Gastrocnemius medialis (tissue), 4 donors: ENCODE measurements around the gene MAPK8. TPM values are rescaled to one million over a fixed set of nuclear protein-coding genes. Genes with fewer than 3 reads are reported as not detected.

Experiments
- ATAC-seq, 2 donors: fragments of 150-250 bp; one replicate each; pipeline ENCODE4 v1.9.1; 2016
- DNase-seq, 2 donors: peaks; one replicate each; pipeline ENCODE4 v3.0.0-alpha.2; 2019
- H3K27ac ChIP-seq, 4 donors: fragments of 200-600 bp; sonication (generic); 1 replicate in 1 of 4; 2 replicates in 3 of 4; pipeline ENCODE4 v1.5.1; 2016 to 2018; ENCODE audit warnings: mild to moderate bottlenecking in 2 of 4, moderate library complexity in 1 of 4
- H3K27me3 ChIP-seq, 3 donors: fragments of 200-600 bp; sonication (generic) in 2 of 3; 1 replicate in 1 of 3; 2 replicates in 2 of 3; pipeline versions ENCODE4 v1.5.1 to v1.6.0; 2016 to 2019; ENCODE audit warnings: mild to moderate bottlenecking in 1 of 3, moderate library complexity in 1 of 3
- H3K36me3 ChIP-seq, 2 donors: fragments of 200-600 bp; sonication (generic) in 1 of 2; one replicate each; pipeline ENCODE4 v1.5.1; 2017 to 2018
- H3K4me1 ChIP-seq, 2 donors: fragments of 200-600 bp; sonication (generic) in 1 of 2; one replicate each; pipeline ENCODE4 v1.5.1; 2016 to 2017; ENCODE audit warnings: mild to moderate bottlenecking in 2 of 2
- H3K4me3 ChIP-seq, 4 donors: fragments of 200-600 bp; sonication (generic) in 3 of 4; 1 replicate in 1 of 4; 2 replicates in 3 of 4; pipeline ENCODE4 v1.5.1; 2016 to 2019; ENCODE audit warnings: mild to moderate bottlenecking in 2 of 4
- H3K9me3 ChIP-seq, 3 donors: fragments of 200-600 bp; sonication (generic) in 2 of 3; 1 replicate in 1 of 3; 2 replicates in 2 of 3; pipeline ENCODE4 v1.5.1; 2016 to 2019
- POLR2A ChIP-seq, 2 donors: fragments of 450-650 bp; IDR thresholded peaks; one replicate each; pipeline ENCODE4 v1.6.1; 2017; ENCODE audit warnings: antibody characterized with exemption in 2 of 2, mild to moderate bottlenecking in 2 of 2, moderate library complexity in 2 of 2
- in situ Hi-C, 4 donors: fragments of 200-750 bp; cut with MboI; loops; one replicate each; pipeline versions ENCODE4 v1.15.0 to v1.8.0; 2017; ENCODE audit warnings: low sequenced_read_pairs in 4 of 4
- intact Hi-C: fragments of 100-400 bp; cut with DNase I; formaldehyde crosslinking; loops from one replicate; pipeline ENCODE4 v1.15.1; 2023; ENCODE audit warnings: low total_unique reads
- total RNA-seq, 4 donors: library from RNA; depleted of rRNA; stranded (reverse); fragments of >200 nt; gene quantifications; one replicate each; pipeline versions ENCODE4 v1.1.0 to v1.2.3, GENCODE V29; 2016
- TF ChIP-seq, protein P1 (sequence below), 5 experiments: fragments of 450-650 bp in 3 of 5; fragments of 200-600 bp in 2 of 5; sonication (generic) in 2 of 5; IDR thresholded peaks in 4 of 5; conservative IDR thresholded peaks in 1 of 5; 1 replicate in 4 of 5; 2 replicates in 1 of 5; pipeline ENCODE4 v1.5.1; 2016 to 2019; ENCODE audit warnings: antibody characterized with exemption in 5 of 5, mild to moderate bottlenecking in 3 of 5, moderate library complexity in 3 of 5

The MAPK8 gene
- 10 to 100 TPM; 25.6 to 52.1 (median 35.4) TPM for total RNA-seq

GRCh38 chr10:48306265-48306869 is at the start of gene MAPK8:
MAPK8 (plus strand) TSS chr10:48306677; CDS start chr10:48401661, 94,984 bp downstream.
- in situ Hi-C loops = no loop called here
- Histone ChIP-seq H3K27me3 (no peaks in the 10 kb centered on the region), H3K4me3 (peak within 1 kb of the TSS; percentile 76 to 81 (median 79)), H3K36me3 (no peaks in the 10 kb centered on the region), H3K27ac (peak within 1 kb of the TSS; percentile 93 to 98 (median 96)), H3K4me1 (peaks cover 34 to 38% of the 10 kb centered on the region in 2 donors), H3K9me3 (no peaks in the 10 kb centered on the region)
- TF ChIP-seq, protein P1, sequence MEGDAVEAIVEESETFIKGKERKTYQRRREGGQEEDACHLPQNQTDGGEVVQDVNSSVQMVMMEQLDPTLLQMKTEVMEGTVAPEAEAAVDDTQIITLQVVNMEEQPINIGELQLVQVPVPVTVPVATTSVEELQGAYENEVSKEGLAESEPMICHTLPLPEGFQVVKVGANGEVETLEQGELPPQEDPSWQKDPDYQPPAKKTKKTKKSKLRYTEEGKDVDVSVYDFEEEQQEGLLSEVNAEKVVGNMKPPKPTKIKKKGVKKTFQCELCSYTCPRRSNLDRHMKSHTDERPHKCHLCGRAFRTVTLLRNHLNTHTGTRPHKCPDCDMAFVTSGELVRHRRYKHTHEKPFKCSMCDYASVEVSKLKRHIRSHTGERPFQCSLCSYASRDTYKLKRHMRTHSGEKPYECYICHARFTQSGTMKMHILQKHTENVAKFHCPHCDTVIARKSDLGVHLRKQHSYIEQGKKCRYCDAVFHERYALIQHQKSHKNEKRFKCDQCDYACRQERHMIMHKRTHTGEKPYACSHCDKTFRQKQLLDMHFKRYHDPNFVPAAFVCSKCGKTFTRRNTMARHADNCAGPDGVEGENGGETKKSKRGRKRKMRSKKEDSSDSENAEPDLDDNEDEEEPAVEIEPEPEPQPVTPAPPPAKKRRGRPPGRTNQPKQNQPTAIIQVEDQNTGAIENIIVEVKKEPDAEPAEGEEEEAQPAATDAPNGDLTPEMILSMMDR (IDR thresholded peaks at IDR 0.05 in 4 of 5, conservative IDR thresholded peaks at IDR 0.05 in 1 of 5) = no peak
- peak; percentile 96 to 98 for TF ChIP-seq POLR2A (IDR thresholded peaks at IDR 0.05)
- peak; percentile 94 to 95 for ATAC-seq
- intact Hi-C loops = loop anchor here (5.0 kb wide), 1 partner anchor 351 kb away; no protein-coding TSS in a partner anchor
- DNase-seq = peak; percentile 82 to 92

DNA sequence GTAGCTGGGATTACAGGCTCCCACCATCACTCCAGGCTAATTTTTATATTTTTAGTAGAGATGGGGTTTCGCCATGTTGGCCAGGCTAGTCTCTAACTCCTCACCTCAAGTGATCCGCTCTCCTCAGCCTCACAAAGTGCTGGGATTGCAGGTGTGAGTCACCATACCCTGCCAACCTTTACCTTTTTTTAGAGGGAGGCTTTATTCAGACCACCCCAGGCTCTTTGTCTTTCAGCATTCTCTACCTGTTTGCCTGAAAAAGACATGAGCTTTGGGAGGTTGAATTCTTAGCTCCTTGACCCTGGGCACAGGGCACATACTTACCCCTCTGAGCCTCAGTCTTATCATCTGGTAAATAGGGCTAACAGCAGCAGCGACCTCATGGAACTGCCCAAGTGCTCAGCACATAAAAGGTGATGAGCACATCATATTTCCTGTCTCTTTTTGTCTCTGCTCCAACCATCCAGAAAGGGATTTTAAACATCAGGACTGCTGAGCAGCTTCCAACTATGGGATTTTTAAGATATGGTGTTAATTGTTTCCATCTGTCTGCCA is 49.0 kb upstream of the MAPK8 start:
- intact Hi-C loops = no loop called here
- ATAC-seq = no peak
- H3K27ac ChIP-seq = no peak overlapping the region
- no peaks in the 10 kb centered on the region for H3K4me1 ChIP-seq
- no peaks in the 10 kb centered on the region for H3K36me3 ChIP-seq
- DNase-seq = no peak
- H3K27me3 ChIP-seq = no peaks in the 10 kb centered on the region
- in situ Hi-C loops = no loop called here
- no peak overlapping the region for H3K4me3 ChIP-seq
- no peaks in the 10 kb centered on the region for H3K9me3 ChIP-seq
- TF ChIP-seq, protein P1 (IDR thresholded peaks at IDR 0.05 in 4 of 5, conservative IDR thresholded peaks at IDR 0.05 in 1 of 5) = no peak
- TF ChIP-seq POLR2A (IDR thresholded peaks at IDR 0.05) = no peak

- in situ Hi-C loops = no loop called here
- intact Hi-C loops = no loop called here
- ATAC-seq = no peak
These were observed 48.4 kb upstream of the MAPK8 start for GRCh38 chr10:48258105-48258504.

GRCh38 chr10:48266528-48266927 is 39.9 kb upstream of the MAPK8 start:
- Histone ChIP-seq H3K9me3 (no peaks in the 10 kb centered on the region), H3K4me1 (no peaks in the 10 kb centered on the region), H3K4me3 (no peak overlapping the region), H3K27ac (no peak overlapping the region), H3K27me3 (no peaks in the 10 kb centered on the region), H3K36me3 (no peaks in the 10 kb centered on the region)
- ATAC-seq (no peak), DNase-seq (no peak)
- intact Hi-C loops = no loop called here
- in situ Hi-C loops = no loop called here
- TF ChIP-seq POLR2A (IDR thresholded peaks at IDR 0.05) = no peak
- TF ChIP-seq, protein P1 (IDR thresholded peaks at IDR 0.05 in 4 of 5, conservative IDR thresholded peaks at IDR 0.05 in 1 of 5) = no peak

More at GRCh38 chr10:48258105-48258504, 48.4 kb upstream of the MAPK8 start:
- Histone ChIP-seq H3K9me3 (no peaks in the 10 kb centered on the region), H3K27ac (no peak overlapping the region), H3K4me3 (no peak overlapping the region), H3K36me3 (no peaks in the 10 kb centered on the region), H3K27me3 (no peaks in the 10 kb centered on the region), H3K4me1 (no peaks in the 10 kb centered on the region)
- no peak for DNase-seq
- TF ChIP-seq, protein P1 (IDR thresholded peaks at IDR 0.05 in 4 of 5, conservative IDR thresholded peaks at IDR 0.05 in 1 of 5) = no peak
- TF ChIP-seq POLR2A (IDR thresholded peaks at IDR 0.05) = no peak
